H1 (cell line): ENCODE results near the gene SAMD4A. TPM values are rescaled to one million over a fixed set of nuclear protein-coding genes. Genes with fewer than 3 reads are reported as not detected.

Experiments used
- CTCF ChIA-PET: fragments of 300-600 bp; sonication (Branson Sonifier 250); formaldehyde crosslinking; loops from one replicate; lab custom pipeline; 2021; ENCODE audit not compliant: partially characterized antibody; lab: Charles Lee
- POLR2A ChIA-PET: fragments of 300-600 bp; sonication (Branson Sonifier 250); formaldehyde crosslinking; loops from one replicate; lab custom pipeline; 2021; ENCODE audit warnings: inconsistent platforms; ENCODE audit not compliant: partially characterized antibody; lab: Charles Lee
- DNase-seq, 2 experiments: peaks; one replicate each; pipeline versions ENCODE4 v3.0.0 to v3.0.0-alpha.2; 2010 to 2022; ENCODE audit warnings: low spot score in 2 of 2, low read depth in 1 of 2, mixed read lengths in 1 of 2
- FAIRE-seq: peaks from 2 replicates; lab custom pipeline; 2011; peaks lifted over from hg19 to GRCh38; lab: Jason Lieb, UNC
- H2AFZ ChIP-seq: 2 replicates; pipeline ENCODE4 v1.8.1; 2012; ENCODE audit warnings: low read length, inconsistent platforms
- H2AK5ac ChIP-seq: 2 replicates; pipeline ENCODE4 v1.6.1; 2013; ENCODE audit warnings: low read depth, low read length
- H2BK120ac ChIP-seq: replicated peaks from 2 replicates; pipeline ENCODE3; 2013; ENCODE audit warnings: low read depth, low read length, inconsistent platforms
- H2BK12ac ChIP-seq: 2 replicates; pipeline ENCODE4 v1.6.1; 2013; ENCODE audit warnings: low read depth, low read length
- H2BK15ac ChIP-seq: 2 replicates; pipeline ENCODE4 v1.6.1; 2013; ENCODE audit warnings: low read length
- H2BK20ac ChIP-seq: 2 replicates; pipeline ENCODE4 v1.6.1; 2013; ENCODE audit warnings: low read length
- H2BK5ac ChIP-seq: 2 replicates; pipeline ENCODE4 v1.6.1; 2013; ENCODE audit warnings: low read depth, low read length
- H3K14ac ChIP-seq: 2 replicates; pipeline ENCODE4 v1.6.1; 2013; ENCODE audit warnings: inconsistent platforms; ENCODE audit not compliant: insufficient read length
- H3K18ac ChIP-seq: 2 replicates; pipeline ENCODE4 v1.6.1; 2013; ENCODE audit warnings: low read length; ENCODE audit errors: extremely low read depth
- H3K23ac ChIP-seq: 2 replicates; pipeline ENCODE4 v1.6.1; 2013; ENCODE audit warnings: inconsistent platforms; ENCODE audit not compliant: insufficient read length
- H3K23me2 ChIP-seq: 2 replicates; pipeline ENCODE4 v1.6.1; 2013; ENCODE audit warnings: low read depth, low read length
- H3K27ac ChIP-seq: 2 replicates; pipeline ENCODE4 v1.6.1; 2011; ENCODE audit warnings: low read depth, low read length, inconsistent platforms
- H3K27me3 ChIP-seq, 4 experiments: replicated peaks in 1 of 4; 1 replicate in 1 of 4; 2 replicates in 3 of 4; pipeline versions ENCODE4 v1.6.1 to v1.8.1; 2011 to 2013; ENCODE audit warnings: low read length in 3 of 4, mild to moderate bottlenecking in 3 of 4, inconsistent platforms in 2 of 4, mixed read lengths in 2 of 4, moderate library complexity in 1 of 4; ENCODE audit not compliant: control insufficient read depth in 3 of 4, insufficient read depth in 3 of 4; ENCODE audit errors: extremely low read depth in 1 of 4
- H3K36me3 ChIP-seq, 4 experiments: 2 replicates each; pipeline versions ENCODE4 v1.6.1 to v1.8.1; 2011 to 2013; ENCODE audit warnings: mild to moderate bottlenecking in 4 of 4, low read length in 3 of 4, moderate library complexity in 2 of 4, control low read depth in 1 of 4, inconsistent platforms in 1 of 4; ENCODE audit not compliant: insufficient read depth in 4 of 4, control insufficient read depth in 2 of 4
- H3K4ac ChIP-seq: replicated peaks from 2 replicates; pipeline ENCODE3; 2013; ENCODE audit warnings: low read length, low read depth, mixed read lengths, inconsistent platforms; ENCODE audit not compliant: insufficient read length
- H3K4me1 ChIP-seq, 4 experiments: replicated peaks in 1 of 4; 1 replicate in 1 of 4; 2 replicates in 3 of 4; pipeline versions ENCODE4 v1.6.1 to v1.8.1; 2011 to 2013; ENCODE audit warnings: low read length in 3 of 4, inconsistent platforms in 2 of 4, mixed read lengths in 1 of 4; ENCODE audit not compliant: insufficient read depth in 4 of 4, control insufficient read depth in 3 of 4
- H3K4me2 ChIP-seq, 2 experiments: 2 replicates each; pipeline versions ENCODE4 v1.6.1 to v1.8.1; 2011 to 2013; ENCODE audit warnings: low read depth in 2 of 2, low read length in 2 of 2, control low read depth in 1 of 2, inconsistent platforms in 1 of 2, mild to moderate bottlenecking in 1 of 2; ENCODE audit not compliant: insufficient read depth in 1 of 2
- H3K4me3 ChIP-seq, 4 experiments: fragments of 200-600, 300-600 bp in 1 of 4; sonication (generic), shearing (Covaris generic), sonication (Bioruptor Twin) in 1 of 4; 2 replicates each; pipeline versions ENCODE4 v1.5.1 to v1.8.1; 2011 to 2016; ENCODE audit warnings: low read length in 4 of 4, low read depth in 3 of 4, control low read depth in 2 of 4, inconsistent platforms in 2 of 4, mild to moderate bottlenecking in 2 of 4, mixed read lengths in 1 of 4, moderate library complexity in 1 of 4; ENCODE audit not compliant: insufficient read depth in 2 of 4; ENCODE audit errors: extremely low read depth in 1 of 4
- H3K56ac ChIP-seq: replicated peaks from 2 replicates; pipeline ENCODE3; 2013; ENCODE audit warnings: low read depth, mild to moderate bottlenecking, mixed read lengths, low read length, inconsistent platforms; ENCODE audit not compliant: insufficient read length
- H3K79me1 ChIP-seq: 2 replicates; pipeline ENCODE4 v1.6.1; 2013; ENCODE audit warnings: low read depth, low read length, control low read depth
- H3K79me2 ChIP-seq, 2 experiments: 2 replicates each; pipeline versions ENCODE4 v1.6.1 to v1.8.1; 2012 to 2013; ENCODE audit warnings: low read length in 2 of 2, mild to moderate bottlenecking in 2 of 2, inconsistent platforms in 1 of 2; ENCODE audit not compliant: insufficient read depth in 2 of 2, control insufficient read depth in 1 of 2
- H3K9ac ChIP-seq, 4 experiments: replicated peaks in 1 of 4; 1 replicate in 1 of 4; 2 replicates in 3 of 4; pipeline versions ENCODE4 v1.6.1 to v1.8.1; 2011 to 2013; ENCODE audit warnings: low read depth in 3 of 4, low read length in 3 of 4, control low read depth in 2 of 4, mild to moderate bottlenecking in 2 of 4, moderate library complexity in 2 of 4, inconsistent platforms in 1 of 4; ENCODE audit errors: extremely low read depth in 1 of 4
- H3K9me3 ChIP-seq, 2 experiments: 2 replicates each; pipeline versions ENCODE4 v1.6.1 to v1.8.1; 2012 to 2013; ENCODE audit warnings: mild to moderate bottlenecking in 2 of 2, moderate library complexity in 2 of 2, control low read depth in 1 of 2, inconsistent platforms in 1 of 2, low read depth in 1 of 2, low read length in 1 of 2, mixed read lengths in 1 of 2; ENCODE audit not compliant: insufficient read depth in 2 of 2
- H4K20me1 ChIP-seq, 2 experiments: replicated peaks in 1 of 2; 2 replicates each; pipeline versions ENCODE3 to v1.8.1; 2011 to 2013; ENCODE audit warnings: inconsistent platforms in 2 of 2, low read length in 2 of 2, mild to moderate bottlenecking in 1 of 2; ENCODE audit not compliant: insufficient read depth in 2 of 2, control insufficient read depth in 1 of 2
- H4K5ac ChIP-seq: 2 replicates; pipeline ENCODE4 v1.6.1; 2013; ENCODE audit warnings: low read length, low read depth, mixed read lengths, inconsistent platforms; ENCODE audit not compliant: insufficient read length
- H4K8ac ChIP-seq: 2 replicates; pipeline ENCODE4 v1.8.0; 2013; ENCODE audit warnings: mild to moderate bottlenecking, moderate library complexity, low read length, inconsistent platforms; ENCODE audit not compliant: insufficient read depth; ENCODE audit errors: extremely low read depth
- H4K91ac ChIP-seq: replicated peaks from 2 replicates; pipeline ENCODE3; 2013; ENCODE audit warnings: low read length, mixed read lengths, inconsistent platforms; ENCODE audit not compliant: insufficient read length
- BCL11A ChIP-seq, 2 experiments: IDR thresholded peaks; one replicate each; pipeline ENCODE4 v1.6.1; 2011; ENCODE audit warnings: low read depth in 2 of 2, low read length in 2 of 2, mild to moderate bottlenecking in 2 of 2
- BRCA1 ChIP-seq: IDR thresholded peaks from 2 replicates; pipeline ENCODE4 v1.6.1; 2012; ENCODE audit warnings: low read depth, low read length, improper control_type of control experiment
- CBX8 ChIP-seq: fragments of 300-800, 300-1000 bp; sonication (generic); IDR thresholded peaks from 2 replicates; pipeline ENCODE4 v1.7.1; 2016; ENCODE audit warnings: low read depth, low read length, borderline replicate concordance
- CREB1 ChIP-seq: IDR thresholded peaks from 2 replicates; pipeline ENCODE4 v1.6.1; 2012; ENCODE audit warnings: inconsistent platforms
- JUND ChIP-seq: IDR thresholded peaks from 2 replicates; pipeline ENCODE4 v1.6.1; 2011; ENCODE audit warnings: mild to moderate bottlenecking, improper control_type of control experiment, low read length
- KDM5A ChIP-seq: fragments of 200-600 bp; IDR thresholded peaks from 2 replicates; pipeline ENCODE4 v1.7.1; 2012; ENCODE audit warnings: mild to moderate bottlenecking, low read length, inconsistent platforms, mixed read lengths
- POLR2AphosphoS5 ChIP-seq: IDR thresholded peaks from 2 replicates; pipeline ENCODE4 v1.6.1; 2011; ENCODE audit warnings: low read depth, low read length
- POU5F1 ChIP-seq: IDR thresholded peaks from 2 replicates; pipeline ENCODE4 v1.6.1; 2011; ENCODE audit warnings: low read depth, mild to moderate bottlenecking, low read length, moderate library complexity
- RAD21 ChIP-seq, 2 experiments: IDR thresholded peaks in 1 of 2; conservative IDR thresholded peaks in 1 of 2; 2 replicates each; pipeline ENCODE4 v1.6.1; 2011; ENCODE audit warnings: low read depth in 2 of 2, low read length in 2 of 2, improper control_type of control experiment in 1 of 2, inconsistent platforms in 1 of 2, mild to moderate bottlenecking in 1 of 2, moderate library complexity in 1 of 2
- RBBP5 ChIP-seq: IDR thresholded peaks from 2 replicates; pipeline ENCODE4 v1.7.1; 2012; ENCODE audit warnings: low read depth, mild to moderate bottlenecking, inconsistent platforms, low read length, moderate library complexity, borderline replicate concordance
- SAP30 ChIP-seq: fragments of 300-600 bp; sonication (generic); IDR thresholded peaks from 2 replicates; pipeline ENCODE4 v1.7.1; 2012; ENCODE audit warnings: low read length, moderate library complexity, mild to moderate bottlenecking, inconsistent platforms; ENCODE audit not compliant: insufficient read depth, insufficient replicate concordance
- SIX5 ChIP-seq: IDR thresholded peaks from 2 replicates; pipeline ENCODE4 v1.6.1; 2011; ENCODE audit warnings: mild to moderate bottlenecking, low read depth, low read length
- SP1 ChIP-seq: IDR thresholded peaks from 2 replicates; pipeline ENCODE4 v1.6.1; 2011; ENCODE audit warnings: low read depth, low read length
- SP4 ChIP-seq: IDR thresholded peaks from 2 replicates; pipeline ENCODE4 v1.6.1; 2012; ENCODE audit warnings: low read length, inconsistent platforms
- WGBS, 2 experiments: shearing (Covaris generic) in 1 of 2; methylation state at CpG; one replicate each; pipeline versions ENCODE4 v1.1.6 to v1.1.7; 2013 to 2015; ENCODE audit warnings: low lambda C conversion rate in 2 of 2, mixed read lengths in 2 of 2, inconsistent platforms in 1 of 2, low coverage in 1 of 2, missing lambda C conversion rate in 1 of 2; ENCODE audit not compliant: insufficient replicate concordance in 2 of 2, insufficient coverage in 1 of 2, insufficient read length in 1 of 2; ENCODE audit errors: extremely low coverage in 1 of 2, missing lambda C conversion rate in 1 of 2; 5-methylcytosine and 5-hydroxymethylcytosine counted together
- polyA plus RNA-seq, 7 experiments: library from polyadenylated mRNA; depleted of rRNA in 3 of 7; stranded (reverse) in 5 of 7; unstranded in 2 of 7; fragments of >200 nt in 5 of 7; fragments of 200-250 nt in 2 of 7; gene quantifications; 1 replicate in 5 of 7; 2 replicates in 1 of 7; 4 replicates in 1 of 7; pipeline versions ENCODE4 v1.2.1 to v1.2.3, GENCODE V29; 2011 to 2013; ENCODE audit warnings: missing spikeins in 2 of 7, mixed read lengths in 2 of 7
- total RNA-seq: library from RNA; stranded (reverse); fragmentation: NEBNext Ultra II Directional; extraction: Animal tissue kit (Norgen Biotek cat#: 25700); gene quantifications from 2 replicates; pipeline ENCODE4 v1.2.1, GENCODE V29; 2021

Gene SAMD4A
- total and polyA plus RNA-seq, 2 of the 8 experiments (the other 6 are each of a cell fraction or from before 2014, with no cell fraction given): 2.4 to 12.3 TPM

GRCh38 chr14:54774824-54775223 lies 207.9 kb downstream of the SAMD4A start:
- Histone ChIP-seq H4K91ac (no peak overlapping the region), H4K8ac (no peak overlapping the region), H3K14ac (no peak overlapping the region), H2BK120ac (no peak overlapping the region), H3K18ac (no peak overlapping the region), H2BK12ac (no peak overlapping the region), H3K23ac (no peak overlapping the region), H3K9ac (no peak overlapping the region), H3K4me1 (peaks cover 0 to 11% (median 2%) of the 10 kb centered on the region in 4 experiments; a peak in 4 of 7 replicates), H2BK5ac (no peak overlapping the region), H3K27ac (no peak overlapping the region), H2AFZ (no peak overlapping the region), H4K5ac (no peak overlapping the region), H3K4ac (no peak overlapping the region), H3K4me2 (no peak overlapping the region), H2BK15ac (no peak overlapping the region), H3K9me3 (no peaks in the 10 kb centered on the region), H3K56ac (no peak overlapping the region), H3K79me2 (no peaks in the 10 kb centered on the region), H2AK5ac (no peak overlapping the region), H4K20me1 (no peaks in the 10 kb centered on the region), H3K36me3 (no peaks in the 10 kb centered on the region; a peak in 1 of 8 replicates), H3K27me3 (no peaks in the 10 kb centered on the region), H3K79me1 (no peaks in the 10 kb centered on the region), H3K4me3 (no peak overlapping the region), H2BK20ac (no peak overlapping the region), H3K23me2 (no peaks in the 10 kb centered on the region; the same call in 1 of the 2 replicates)
- DNase-seq (no peak), FAIRE-seq (no peak)
- ChIA-PET POLR2A (interaction anchor here (1.5 to 2.8 kb wide), 3 partner anchors 14 to 209 kb away, joined by 3 to 20 read pairs (median 4); partner anchors contain the start of gene SAMD4A), CTCF (interaction anchor here (0.7 to 6.2 kb wide), 44 partner anchors 9 to 384 kb away, joined by 3 to 98 read pairs (median 5); partner anchors contain the start of gene SAMD4A)
- WGBS, 2 experiments: 94% methylated on average over 13 of the region's 15 CpGs; no CpG with 5 or more reads in 1 of the 2 experiments
- TF ChIP-seq POLR2AphosphoS5: no peak
- no peak for TF ChIP-seq CBX8
- no peak for TF ChIP-seq CREB1
- no peak for TF ChIP-seq SAP30
- TF ChIP-seq POU5F1: no peak
- TF ChIP-seq SP1: no peak
- TF ChIP-seq SP4: no peak
- TF ChIP-seq RAD21 (IDR thresholded peaks at IDR 0.05 in 1 of 2, conservative IDR thresholded peaks at IDR 0.05 in 1 of 2; ENCODE audit: low read depth in 2 of 2, low read length in 2 of 2): no peak
- no peak for TF ChIP-seq KDM5A
- no peak for TF ChIP-seq RBBP5
- TF ChIP-seq BRCA1: no peak
- no peak for TF ChIP-seq BCL11A (IDR thresholded peaks at IDR 0.05; ENCODE audit: low read depth in 2 of 2, low read length in 2 of 2)
- no peak for TF ChIP-seq JUND
- no peak for TF ChIP-seq SIX5
